SU-DHL-6 (cell line): Measurements from ENCODE around the gene ARHGAP27.

ENCODE experiments used
- H2AFZ ChIP-seq: fragments of 200-600 bp; sonication (generic); 2 replicates; pipeline ENCODE4 v1.6.1; 2014; ENCODE audit warnings: low read depth, mild to moderate bottlenecking, moderate library complexity, mixed read lengths, antibody characterized with exemption, low read length; ENCODE audit not compliant: severe bottlenecking
- H3F3A ChIP-seq: fragments of 200-600 bp; shearing (Covaris generic); 2 replicates; pipeline ENCODE4 v1.6.0; 2016; ENCODE audit warnings: antibody characterized with exemption, mild to moderate bottlenecking; ENCODE audit not compliant: insufficient read depth
- H3K27ac ChIP-seq: fragments of 200-600 bp; sonication (generic); 2 replicates; pipeline ENCODE4 v1.5.1; 2016; ENCODE audit warnings: low read depth, mild to moderate bottlenecking, low read length, moderate library complexity, mixed read lengths
- H3K27me3 ChIP-seq: fragments of 200-600 bp; sonication (generic), shearing (Covaris generic); 2 replicates; pipeline ENCODE4 v1.6.0; 2014; ENCODE audit warnings: mild to moderate bottlenecking, low read length
- H3K36me3 ChIP-seq: fragments of 200-600 bp; sonication (generic); 2 replicates; pipeline ENCODE4 v1.6.1; 2014; ENCODE audit warnings: mild to moderate bottlenecking, low read length, mixed read lengths
- H3K4me2 ChIP-seq: fragments of 300-600, 200-600 bp; shearing (Covaris generic), sonication (generic); 2 replicates; pipeline ENCODE4 v1.6.0; 2014; ENCODE audit warnings: low read length, low read depth, mild to moderate bottlenecking; ENCODE audit not compliant: poor library complexity, severe bottlenecking
- H3K4me3 ChIP-seq: fragments of 200-600 bp; sonication (generic); 2 replicates; pipeline ENCODE4 v1.5.1; 2014; ENCODE audit warnings: antibody characterized with exemption, low read length, mild to moderate bottlenecking, mixed read lengths; ENCODE audit not compliant: insufficient read depth, poor library complexity, severe bottlenecking
- H3K79me2 ChIP-seq: fragments of 200-600 bp; sonication (generic); 2 replicates; pipeline ENCODE4 v1.6.1; 2014; ENCODE audit warnings: mild to moderate bottlenecking, low read length, moderate library complexity; ENCODE audit not compliant: insufficient read depth
- H3K9ac ChIP-seq: fragments of 200-600 bp; sonication (generic); 2 replicates; pipeline ENCODE4 v1.7.0; 2014; ENCODE audit warnings: mild to moderate bottlenecking, low read length
- H3K9me2 ChIP-seq: fragments of 200-600 bp; sonication (generic); replicated peaks from 2 replicates; pipeline ENCODE4 v1.6.1; 2014; ENCODE audit warnings: low read length; ENCODE audit not compliant: insufficient read depth
- H3K9me3 ChIP-seq: fragments of 200-600 bp; sonication (generic); 2 replicates; pipeline ENCODE4 v1.6.1; 2014; ENCODE audit warnings: low read length, mixed read lengths; ENCODE audit not compliant: insufficient read depth
- H4K20me1 ChIP-seq: fragments of 200-600 bp; sonication (generic); 2 replicates; pipeline ENCODE4 v1.6.1; 2014; ENCODE audit warnings: low read depth, mild to moderate bottlenecking, antibody characterized with exemption, low read length, moderate library complexity, mixed read lengths
- EZH2phosphoT487 ChIP-seq: fragments of 200-600 bp; sonication (generic), shearing (Covaris generic); conservative IDR thresholded peaks from 2 replicates; pipeline ENCODE4 v1.6.1; 2018; ENCODE audit warnings: mild to moderate bottlenecking, antibody characterized with exemption, low read length, moderate library complexity, mixed read lengths
- TF ChIP-seq, protein P1 (sequence below): fragments of 200-600 bp; sonication (generic); IDR thresholded peaks from one replicate; pipeline ENCODE4 v1.5.1; 2017; ENCODE audit warnings: antibody characterized with exemption, mild to moderate bottlenecking, low read length, moderate library complexity; ENCODE audit not compliant: insufficient read depth, poor library complexity, severe bottlenecking

Gene ARHGAP27

DNA sequence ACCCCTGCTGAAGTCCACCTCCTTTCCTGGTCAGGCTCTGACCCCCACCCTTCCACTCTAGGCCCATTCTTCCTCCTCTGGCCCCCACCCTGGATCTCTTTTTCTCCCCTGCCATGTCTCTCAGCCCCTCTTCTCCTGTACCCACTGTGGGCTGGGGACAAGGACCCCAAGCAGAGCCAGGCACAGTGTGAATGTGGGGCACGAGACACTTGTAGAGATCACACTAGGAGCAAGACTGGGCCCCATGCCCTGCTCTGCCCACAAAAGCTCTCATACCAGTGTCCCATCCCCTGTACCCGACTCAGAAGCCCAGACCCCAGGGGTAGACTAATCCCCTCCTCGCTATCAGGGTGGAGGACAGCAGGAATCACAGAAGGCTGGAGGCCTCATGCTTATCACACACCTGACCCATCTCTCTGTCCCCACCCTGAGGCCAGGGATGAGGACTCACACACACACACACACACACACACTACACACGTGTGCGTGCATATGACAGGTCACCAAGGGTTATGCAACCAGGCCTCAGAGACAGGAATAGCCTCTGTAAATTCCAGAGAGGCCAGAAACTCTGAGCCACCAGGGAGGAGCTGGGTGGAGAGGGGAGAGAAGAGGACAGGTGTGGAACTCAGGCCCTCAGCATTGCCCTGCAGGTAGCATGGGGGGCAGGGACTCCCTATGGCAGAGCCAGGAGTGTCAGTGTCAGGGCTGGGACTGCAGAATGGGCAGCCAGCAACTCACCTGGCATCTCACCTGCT, 21.1 kb downstream of the ARHGAP27 start:
- Histone ChIP-seq H3K27ac (no peak overlapping the region), H3K9ac (no peak overlapping the region), H4K20me1 (no peaks in the 10 kb centered on the region), H3F3A (peaks cover 5% of the 10 kb centered on the region), H3K79me2 (peaks cover 12% of the 10 kb centered on the region), H3K9me2 (no peaks in the 10 kb centered on the region), H3K4me3 (no peak overlapping the region), H2AFZ (no peak overlapping the region), H3K36me3 (no peaks in the 10 kb centered on the region), H3K27me3 (no peaks in the 10 kb centered on the region), H3K4me2 (no peak overlapping the region), H3K9me3 (no peaks in the 10 kb centered on the region)
- TF ChIP-seq, protein P1, sequence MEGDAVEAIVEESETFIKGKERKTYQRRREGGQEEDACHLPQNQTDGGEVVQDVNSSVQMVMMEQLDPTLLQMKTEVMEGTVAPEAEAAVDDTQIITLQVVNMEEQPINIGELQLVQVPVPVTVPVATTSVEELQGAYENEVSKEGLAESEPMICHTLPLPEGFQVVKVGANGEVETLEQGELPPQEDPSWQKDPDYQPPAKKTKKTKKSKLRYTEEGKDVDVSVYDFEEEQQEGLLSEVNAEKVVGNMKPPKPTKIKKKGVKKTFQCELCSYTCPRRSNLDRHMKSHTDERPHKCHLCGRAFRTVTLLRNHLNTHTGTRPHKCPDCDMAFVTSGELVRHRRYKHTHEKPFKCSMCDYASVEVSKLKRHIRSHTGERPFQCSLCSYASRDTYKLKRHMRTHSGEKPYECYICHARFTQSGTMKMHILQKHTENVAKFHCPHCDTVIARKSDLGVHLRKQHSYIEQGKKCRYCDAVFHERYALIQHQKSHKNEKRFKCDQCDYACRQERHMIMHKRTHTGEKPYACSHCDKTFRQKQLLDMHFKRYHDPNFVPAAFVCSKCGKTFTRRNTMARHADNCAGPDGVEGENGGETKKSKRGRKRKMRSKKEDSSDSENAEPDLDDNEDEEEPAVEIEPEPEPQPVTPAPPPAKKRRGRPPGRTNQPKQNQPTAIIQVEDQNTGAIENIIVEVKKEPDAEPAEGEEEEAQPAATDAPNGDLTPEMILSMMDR: no peak
- no peak for TF ChIP-seq EZH2phosphoT487

DNA sequence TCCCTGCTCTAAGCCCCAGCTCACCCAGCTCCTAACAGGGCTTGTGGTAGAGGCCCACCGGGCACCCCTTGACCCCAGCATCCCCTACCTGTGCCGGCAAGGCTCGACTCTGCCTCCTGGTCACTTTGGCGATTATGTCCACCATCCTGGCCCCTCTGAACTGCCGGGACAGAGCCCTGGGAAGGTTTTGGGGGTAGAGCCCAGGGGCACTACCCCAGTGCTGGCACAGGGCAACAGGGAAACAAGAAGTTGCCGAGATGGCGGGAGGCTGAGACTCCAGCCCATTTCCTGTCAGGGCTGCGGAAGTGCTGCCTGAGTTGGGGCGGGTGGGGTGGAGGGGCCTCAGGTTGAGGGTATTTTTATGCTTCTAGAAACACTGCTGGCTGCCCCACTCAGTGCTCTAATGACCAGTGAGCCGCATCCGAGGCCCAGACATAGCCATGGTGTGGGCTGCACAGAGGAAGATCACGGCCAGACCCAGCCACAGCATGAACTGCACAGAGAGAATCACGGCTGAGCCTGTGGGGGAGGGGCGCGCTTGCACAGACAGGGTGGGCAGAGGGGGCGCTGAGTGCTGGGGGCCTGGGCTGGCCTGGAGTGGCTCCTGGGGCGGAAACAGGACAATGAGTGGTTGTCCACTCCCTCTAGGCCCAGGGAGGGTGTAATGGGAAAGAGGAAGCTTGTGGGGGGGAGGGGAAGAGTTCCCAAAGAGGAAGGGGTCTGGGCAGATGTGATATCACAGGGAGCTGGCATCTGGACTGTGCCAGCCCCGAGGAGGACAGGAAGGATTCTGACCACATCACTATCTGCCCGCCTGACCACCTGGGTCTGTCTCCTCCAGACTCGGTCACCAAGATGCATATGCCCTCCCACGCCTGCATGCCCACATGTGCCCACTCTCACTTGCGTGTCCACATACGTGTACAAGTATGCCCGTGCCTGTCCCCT, 22.3 kb downstream of the ARHGAP27 start:
- peak overlapping the region; percentile 82 for H2AFZ ChIP-seq
- peak overlapping the region; percentile 85 for H3K4me2 ChIP-seq
- no peaks in the 10 kb centered on the region for H4K20me1 ChIP-seq
- H3F3A ChIP-seq: peaks cover 5% of the 10 kb centered on the region
- no peaks in the 10 kb centered on the region for H3K36me3 ChIP-seq
- peak overlapping the region; percentile 80 for H3K9ac ChIP-seq
- H3K27me3 ChIP-seq: no peaks in the 10 kb centered on the region
- TF ChIP-seq, protein P1: no peak
- no peak for TF ChIP-seq EZH2phosphoT487
- peak overlapping the region; percentile 69 for H3K4me3 ChIP-seq
- H3K27ac ChIP-seq: peak overlapping the region; percentile 57
- H3K9me2 ChIP-seq: no peaks in the 10 kb centered on the region
- peaks cover 12% of the 10 kb centered on the region for H3K79me2 ChIP-seq
- no peaks in the 10 kb centered on the region for H3K9me3 ChIP-seq

DNA sequence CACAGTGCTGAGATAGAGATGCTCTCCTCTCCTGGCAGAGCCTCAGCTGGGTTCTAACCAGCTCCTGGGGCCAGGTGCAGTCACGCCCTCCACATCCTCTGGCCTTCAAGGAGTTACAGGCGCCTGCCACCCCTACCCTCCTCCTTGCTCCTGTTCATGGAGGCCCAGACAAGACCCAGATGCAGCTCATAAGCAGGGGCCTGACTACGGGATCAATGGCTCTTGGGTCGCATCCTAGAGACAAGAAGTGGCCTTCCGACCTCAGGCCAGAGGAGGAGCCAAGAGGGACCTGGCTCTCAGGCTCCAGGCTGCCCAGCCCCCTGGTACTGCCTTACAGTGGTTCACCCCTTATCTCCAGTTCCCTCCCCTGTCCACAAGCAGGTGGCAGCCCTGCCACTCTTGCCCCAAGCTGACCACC, 23.0 kb downstream of the ARHGAP27 start:
- TF ChIP-seq, protein P1: no peak
- TF ChIP-seq EZH2phosphoT487: no peak
- no peaks in the 10 kb centered on the region for H4K20me1 ChIP-seq
- peaks cover 5% of the 10 kb centered on the region for H3F3A ChIP-seq
- H3K9me3 ChIP-seq: no peaks in the 10 kb centered on the region
- H2AFZ ChIP-seq: peak overlapping the region; percentile 82
- H3K27me3 ChIP-seq: no peaks in the 10 kb centered on the region
- H3K4me2 ChIP-seq: peak overlapping the region; percentile 85
- H3K9ac ChIP-seq: peak overlapping the region; percentile 80
- H3K79me2 ChIP-seq: peaks cover 12% of the 10 kb centered on the region
- H3K27ac ChIP-seq: peak overlapping the region; percentile 57
- H3K4me3 ChIP-seq: peak overlapping the region; percentile 69
- H3K9me2 ChIP-seq: no peaks in the 10 kb centered on the region
- H3K36me3 ChIP-seq: no peaks in the 10 kb centered on the region
